ENCODE results near the gene TIFAB.

The TIFAB gene

GRCh38 chr5:135458356-135458755 lies 6.2 kb upstream of the TIFAB start:
- DNase-seq (ENCODE audit: low read depth): no peak

- DNase-seq (ENCODE audit: low read depth): peak; percentile 33
Measured at GRCh38 chr5:135457424-135458071, 5.4 kb upstream of the TIFAB start.

DNA sequence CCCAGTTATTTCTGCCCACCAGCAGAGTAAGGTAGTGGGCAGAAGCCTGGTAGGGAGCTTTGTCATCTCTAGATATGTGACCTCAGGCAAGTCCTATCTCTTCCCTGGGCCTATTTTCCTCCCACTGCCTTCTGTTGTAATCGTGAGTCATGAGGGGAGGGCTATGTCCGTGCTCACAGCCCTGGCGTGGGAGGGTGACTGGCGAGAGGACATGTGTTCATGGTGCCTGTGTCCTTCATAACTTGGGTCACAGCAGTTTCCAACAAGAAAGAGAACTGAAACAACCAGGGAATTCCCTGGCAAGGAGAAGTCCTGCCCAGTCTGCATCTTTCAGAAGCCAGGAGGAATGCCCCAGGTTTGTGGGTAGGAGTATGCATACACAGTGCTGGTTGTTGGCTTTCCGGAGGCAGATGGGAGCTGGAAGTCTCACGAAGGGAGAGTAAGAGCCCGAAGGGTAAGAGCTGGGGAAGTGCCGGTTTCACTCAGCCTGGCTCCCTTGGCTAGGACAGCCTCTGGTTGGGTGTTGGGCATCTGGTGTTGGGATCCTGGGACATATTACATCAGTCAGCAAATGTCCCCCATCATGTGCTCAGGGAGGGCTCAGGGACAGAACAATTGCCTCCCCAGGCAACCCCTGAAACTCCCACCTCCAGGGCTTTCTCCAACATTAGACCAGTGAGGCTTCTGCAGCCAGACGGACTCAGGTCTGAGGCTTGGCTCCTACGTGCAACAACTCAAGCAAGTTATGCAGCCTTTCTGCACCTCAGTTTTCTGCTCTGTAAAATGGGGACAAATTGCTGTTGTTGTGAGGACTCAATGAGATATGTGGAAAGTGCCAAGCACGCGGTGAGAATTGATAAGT lies 4.3 kb upstream of the TIFAB start:
- no peak for DNase-seq (ENCODE audit: low read depth)

DNA sequence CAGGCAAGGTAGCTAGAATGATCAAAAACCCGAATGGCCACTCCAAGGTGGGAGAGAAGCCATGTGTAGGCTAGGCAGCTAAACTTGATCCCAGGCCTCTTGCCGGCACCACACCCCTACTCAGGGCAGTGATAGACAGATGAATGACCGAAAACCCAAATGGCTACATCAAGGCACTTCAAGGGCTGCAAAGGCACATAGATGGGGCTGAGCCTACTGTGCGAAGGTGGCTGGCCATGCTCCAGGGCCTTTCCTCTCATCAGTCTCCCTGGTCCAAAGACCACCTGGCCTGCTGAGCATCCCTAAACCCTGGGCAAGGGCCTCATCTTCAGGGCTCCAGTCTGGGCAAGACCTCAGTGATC lies 3.7 kb upstream of the TIFAB start:
- no peak for DNase-seq (ENCODE audit: low read depth)

DNA sequence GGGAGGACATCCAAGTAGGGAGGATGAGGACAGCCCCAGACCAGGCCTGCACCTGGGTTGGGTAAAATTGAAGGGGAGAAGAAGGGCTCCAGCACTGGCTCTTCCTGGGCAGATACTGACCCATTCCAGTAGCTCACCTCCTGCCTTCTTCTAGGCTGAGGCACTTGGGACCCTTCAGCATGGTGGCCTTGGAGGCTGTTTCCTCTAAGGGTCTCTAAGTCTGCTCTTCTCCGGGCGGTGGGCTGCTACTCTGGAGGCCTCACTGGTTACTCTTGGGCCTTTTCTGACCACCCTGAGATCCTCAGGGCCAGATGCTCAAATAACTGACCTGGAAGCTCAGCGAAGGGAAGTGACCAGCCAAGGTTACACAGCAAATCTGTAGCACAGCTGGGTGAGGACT lies 2.8 kb upstream of the TIFAB start:
- DNase-seq (ENCODE audit: low read depth): no peak

DNA sequence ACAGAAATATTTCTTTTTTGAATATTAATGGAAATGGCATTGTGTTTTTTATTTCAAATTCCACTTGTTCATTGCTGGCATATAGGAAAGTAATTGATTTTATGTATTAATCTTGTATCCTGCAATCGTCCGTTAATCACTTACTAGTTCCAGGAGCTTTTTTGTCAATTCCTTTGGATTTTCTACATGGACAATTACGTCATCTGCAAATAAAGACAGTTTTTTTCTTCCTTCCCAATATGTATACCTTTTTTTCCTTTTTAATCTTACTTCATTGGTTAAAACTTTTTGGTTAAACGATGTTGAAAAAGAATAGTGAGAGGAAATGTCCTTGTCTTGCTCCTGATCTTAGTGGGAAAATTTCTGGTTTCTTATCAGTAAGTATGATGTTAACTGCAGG lies 1.5 kb upstream of the TIFAB start:
- no peak for DNase-seq (ENCODE audit: low read depth)

GRCh38 chr5:135451581-135452320 lies 400 bp downstream of the TIFAB start:
- DNase-seq (ENCODE audit: low read depth): no peak

DNA sequence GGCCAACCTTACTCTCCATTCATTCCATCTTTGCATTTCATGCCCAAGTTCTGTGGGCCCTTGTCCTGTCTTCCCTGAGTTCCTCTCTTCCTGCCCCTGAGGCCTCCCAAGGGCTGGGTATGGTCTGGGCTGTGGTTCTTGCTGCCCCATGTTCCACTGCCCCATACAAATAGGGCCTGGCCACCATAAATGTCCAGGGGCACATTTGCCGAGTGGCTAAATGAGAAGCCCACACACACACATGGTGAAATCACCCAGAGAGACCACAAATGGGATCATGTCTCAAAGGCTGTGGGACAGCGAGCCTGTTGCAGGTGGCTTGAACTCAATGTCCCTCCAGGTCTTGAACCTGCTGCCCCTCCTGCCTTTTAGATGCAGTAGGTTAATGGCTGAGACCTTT lies 1.2 kb downstream of the TIFAB start:
- DNase-seq (ENCODE audit: low read depth): no peak

GRCh38 chr5:135450336-135450735 lies 1.8 kb downstream of the TIFAB start:
- DNase-seq (ENCODE audit: low read depth): no peak

DNA sequence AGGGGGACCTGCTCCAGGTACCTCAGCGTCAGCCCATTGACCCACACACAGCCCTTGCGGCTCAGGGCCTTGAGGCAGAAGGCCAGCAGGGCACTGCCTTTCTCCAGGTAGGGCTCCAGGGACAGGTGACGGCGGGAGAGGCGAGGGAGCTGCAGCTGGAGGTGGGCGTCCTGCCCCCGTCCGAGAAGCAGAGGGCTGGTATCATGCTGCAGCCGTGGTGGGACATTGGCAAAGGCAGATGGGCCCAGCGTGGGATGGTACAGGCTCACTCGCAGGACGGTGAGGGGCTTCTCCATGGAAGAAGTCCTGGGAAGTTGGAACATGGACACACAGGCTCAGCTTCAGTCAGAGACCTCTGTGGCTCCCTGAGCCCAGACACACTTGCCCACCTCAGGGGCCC lies 2.5 kb downstream of the TIFAB start:
- no peak for DNase-seq (ENCODE audit: low read depth)

GRCh38 chr5:135448791-135449507 lies 3.2 kb downstream of the TIFAB start:
- no peak for DNase-seq (ENCODE audit: low read depth)

- DNase-seq (ENCODE audit: low read depth): no peak
Measured at GRCh38 chr5:135448071-135448739, 3.9 kb downstream of the TIFAB start.

DNA sequence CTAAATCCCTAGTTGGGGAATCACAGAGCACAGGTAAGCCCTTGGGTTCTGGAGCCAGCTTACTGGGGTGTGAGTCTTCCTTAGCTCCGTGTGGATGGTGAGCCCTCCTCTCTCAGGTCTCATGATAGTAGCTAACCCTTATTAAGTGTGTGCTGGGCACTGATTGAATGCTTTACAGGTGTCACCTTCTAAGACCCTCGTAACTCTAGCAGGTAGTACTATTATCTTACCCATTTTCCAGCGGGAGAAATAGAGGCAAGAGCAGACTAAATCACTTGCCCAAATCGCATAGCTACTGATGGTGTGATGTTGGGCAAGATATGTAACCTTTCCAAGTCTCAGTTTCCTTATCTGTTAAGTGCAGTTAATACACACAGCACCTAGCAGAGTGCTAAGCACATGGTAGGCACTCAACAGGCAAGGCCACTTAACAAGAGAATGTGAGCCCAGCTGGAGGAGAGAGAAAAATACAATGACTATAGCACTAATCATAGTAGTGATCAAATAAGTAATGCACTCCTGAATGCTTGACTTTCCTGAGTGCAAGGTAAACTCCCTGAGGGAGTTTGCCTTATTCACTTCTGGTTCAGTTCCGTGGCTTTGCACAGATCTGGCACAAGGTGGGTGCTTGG lies 4.7 kb downstream of the TIFAB start, which contains the start of gene DCANP1:
Gene DCANP1 (minus strand): TSS at position 51 of the 632 bp plus-strand sequence. CDS start 240 bp downstream, outside the sequence.
- DNase-seq (ENCODE audit: low read depth): no peak

GRCh38 chr5:135446615-135447014 lies 5.5 kb downstream of the TIFAB start:
- DNase-seq (ENCODE audit: low read depth): no peak

GRCh38 chr5:135446206-135446605 lies 5.9 kb downstream of the TIFAB start:
- DNase-seq (ENCODE audit: low read depth): no peak

DNA sequence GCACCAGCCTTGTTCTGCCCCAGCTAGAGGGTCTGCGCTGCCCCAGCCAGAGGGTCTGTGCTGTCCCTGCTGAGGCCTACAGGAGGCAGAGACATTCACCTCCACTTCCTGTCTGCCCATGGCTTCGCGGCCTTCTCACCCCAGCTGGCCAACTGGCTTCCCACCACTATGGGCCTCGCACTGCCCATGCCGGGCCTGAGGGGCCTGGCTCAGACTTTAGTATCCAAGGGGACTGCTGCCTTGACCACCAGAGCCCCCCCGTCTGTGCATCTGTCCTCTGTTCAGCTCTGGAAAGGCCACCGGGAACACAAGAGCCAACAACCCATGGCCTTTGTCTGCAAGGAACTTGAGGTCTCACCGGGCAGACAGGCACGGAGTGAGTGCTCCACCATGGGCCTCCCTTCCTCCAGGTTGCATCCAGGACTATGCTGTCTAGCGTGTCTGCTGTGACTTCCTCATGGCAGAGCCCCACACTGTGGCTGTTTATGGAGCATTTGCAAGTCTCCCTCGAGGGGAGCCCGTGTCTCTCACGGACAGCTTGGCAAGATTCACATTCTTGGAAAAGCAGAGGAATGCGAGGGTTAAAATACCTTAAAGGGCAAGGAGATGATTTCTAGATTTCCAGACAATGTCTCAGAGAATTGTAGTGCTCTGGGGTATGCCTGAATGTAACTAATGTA lies 6.7 kb downstream of the TIFAB start:
- DNase-seq (ENCODE audit: low read depth): no peak

GRCh38 chr5:135444881-135445280 lies 7.3 kb downstream of the TIFAB start:
- no peak for DNase-seq (ENCODE audit: low read depth)

GRCh38 chr5:135444360-135444759 lies 7.8 kb downstream of the TIFAB start:
- no peak for DNase-seq (ENCODE audit: low read depth)

- DNase-seq (ENCODE audit: low read depth): no peak
Measured at GRCh38 chr5:135443161-135443960, 8.8 kb downstream of the TIFAB start.
